Esophagus squamous epithelium (tissue), 5 donors: ENCODE measurements around the gene NUP210L. TPM values are rescaled to one million over a fixed set of nuclear protein-coding genes. Genes with fewer than 3 reads are reported as not detected.

Experiments used
- DNase-seq: peaks from one replicate; lab custom pipeline; 2025; lab: John Stamatoyannopoulos, UW
- H3K27ac ChIP-seq, 4 donors: fragments of 200-600 bp; sonication (generic); one replicate each; pipeline ENCODE4 v1.5.1; 2016 to 2019; ENCODE audit warnings: mild to moderate bottlenecking in 1 of 4
- H3K27me3 ChIP-seq, 4 donors: fragments of 200-600 bp; sonication (generic); 1 replicate in 3 of 4; 2 replicates in 1 of 4; pipeline versions ENCODE4 v1.5.1 to v1.6.0; 2017 to 2021; ENCODE audit warnings: antibody characterized with exemption in 1 of 4
- H3K36me3 ChIP-seq, 3 donors: fragments of 200-600 bp; sonication (generic); one replicate each; pipeline ENCODE4 v1.5.1; 2016 to 2019
- H3K4me1 ChIP-seq, 3 donors: fragments of 200-600 bp; sonication (generic); one replicate each; pipeline ENCODE4 v1.5.1; 2017 to 2019
- H3K4me3 ChIP-seq, 4 donors: fragments of 200-600 bp; sonication (generic); 1 replicate in 3 of 4; 2 replicates in 1 of 4; pipeline ENCODE4 v1.5.1; 2016 to 2019; ENCODE audit warnings: mild to moderate bottlenecking in 2 of 4, moderate library complexity in 1 of 4
- H3K9me3 ChIP-seq, 3 donors: fragments of 200-600 bp; sonication (generic); one replicate each; pipeline ENCODE4 v1.5.1; 2016 to 2019
- CTCF ChIP-seq, 6 experiments: fragments of 450-650 bp in 4 of 6; fragments of 200-600 bp in 2 of 6; sonication (generic) in 2 of 6; IDR thresholded peaks; one replicate each; pipeline ENCODE4 v1.5.1; 2016 to 2019; ENCODE audit warnings: antibody characterized with exemption in 6 of 6, mild to moderate bottlenecking in 4 of 6, moderate library complexity in 4 of 6
- POLR2A ChIP-seq, 4 donors: fragments of 450-650 bp; IDR thresholded peaks; one replicate each; pipeline ENCODE4 v1.6.1; 2017; ENCODE audit warnings: antibody characterized with exemption in 4 of 4, mild to moderate bottlenecking in 4 of 4, moderate library complexity in 3 of 4
- WGBS, 2 donors: methylation state at CpG; one replicate each; pipeline ENCODE4 v1.1.5; 2018; 5-methylcytosine and 5-hydroxymethylcytosine counted together
- intact Hi-C: fragments of 100-400 bp; cut with DNase I; formaldehyde crosslinking; loops from one replicate; pipeline ENCODE4 v1.15.0; 2022
- total RNA-seq, 4 donors: library from RNA; depleted of rRNA; stranded (reverse); fragments of >200 nt; gene quantifications; one replicate each; pipeline ENCODE4 v1.1.0, GENCODE V29; 2016
- donor health status: DM: yes; HTN: yes; CAD: no.

Gene NUP210L
- total RNA-seq, 4 donors from 2014 or later = 0.09 to 0.19 TPM; not detected in 2

- Histone ChIP-seq H3K9me3 (no peaks in the 10 kb centered on the region), H3K4me3 (no peak overlapping the region), H3K27ac (peak overlapping the region; percentile 2 to 99 (median 69)), H3K4me1 (peaks cover 41 to 79% (median 66%) of the 10 kb centered on the region in 3 donors), H3K36me3 (peaks cover 0 to 45% (median 10%) of the 10 kb centered on the region in 3 donors), H3K27me3 (no peaks in the 10 kb centered on the region)
- intact Hi-C loops = no loop called here
- TF ChIP-seq CTCF (IDR thresholded peaks at IDR 0.05) (no peak), POLR2A (IDR thresholded peaks at IDR 0.05) (no peak)
- DNase-seq = no peak
- 62 to 67% methylated on average over 8 to 9 of the region's 10 CpGs for WGBS, 2 donors
These were observed 24.3 kb upstream of the NUP210L start for GRCh38 chr1:154178911-154179811.

GRCh38 chr1:154178013-154178412 lies 23.1 kb upstream of the NUP210L start:
- Histone ChIP-seq H3K27me3 (no peaks in the 10 kb centered on the region), H3K9me3 (no peaks in the 10 kb centered on the region), H3K4me1 (peaks cover 41 to 71% (median 61%) of the 10 kb centered on the region in 3 donors), H3K36me3 (peaks cover 4 to 57% (median 16%) of the 10 kb centered on the region in 3 donors), H3K27ac (peak overlapping the region in 2 of 4 donors; percentile 97 to 99), H3K4me3 (no peak overlapping the region)
- DNase-seq = no peak
- intact Hi-C loops = no loop called here
- WGBS, 2 donors = 40 to 53% methylated on average over 2 of the region's 2 CpGs
- TF ChIP-seq POLR2A (IDR thresholded peaks at IDR 0.05) (no peak), CTCF (IDR thresholded peaks at IDR 0.05) (no peak)

- WGBS, 2 donors = 28 to 30% methylated on average over 2 of the region's 2 CpGs
These were observed 21.5 kb upstream of the NUP210L start for GRCh38 chr1:154176337-154176736.

GRCh38 chr1:154174654-154175053 lies 19.8 kb upstream of the NUP210L start:
- no peak for DNase-seq
- H3K4me3 ChIP-seq = no peak overlapping the region
- H3K27me3 ChIP-seq = no peaks in the 10 kb centered on the region
- no peak for TF ChIP-seq CTCF (IDR thresholded peaks at IDR 0.05)
- no peak for TF ChIP-seq POLR2A (IDR thresholded peaks at IDR 0.05)
- no peak overlapping the region for H3K27ac ChIP-seq
- intact Hi-C loops = no loop called here
- peaks cover 20 to 79% (median 48%) of the 10 kb centered on the region in 3 donors for H3K36me3 ChIP-seq
- WGBS, 2 donors = 76 to 93% methylated on average over 4 of the region's 4 CpGs
- H3K4me1 ChIP-seq = peaks cover 25 to 43% (median 40%) of the 10 kb centered on the region in 3 donors
- H3K9me3 ChIP-seq = no peaks in the 10 kb centered on the region

More at GRCh38 chr1:154176337-154176736, 21.5 kb upstream of the NUP210L start:
- Histone ChIP-seq H3K36me3 (peaks cover 8 to 73% (median 33%) of the 10 kb centered on the region in 3 donors), H3K9me3 (no peaks in the 10 kb centered on the region), H3K4me1 (peaks cover 36 to 60% (median 57%) of the 10 kb centered on the region in 3 donors), H3K27me3 (no peaks in the 10 kb centered on the region), H3K27ac (peak overlapping the region; percentile 29 to 60 (median 51)), H3K4me3 (no peak overlapping the region)
- DNase-seq = no peak
- intact Hi-C loops = no loop called here
- TF ChIP-seq CTCF (IDR thresholded peaks at IDR 0.05) (no peak), POLR2A (IDR thresholded peaks at IDR 0.05) (no peak)

GRCh38 chr1:154171880-154172279 lies 17.0 kb upstream of the NUP210L start:
- Histone ChIP-seq H3K27ac (no peak overlapping the region), H3K36me3 (peaks cover 24 to 94% (median 58%) of the 10 kb centered on the region in 3 donors), H3K4me1 (peaks cover 7 to 15% (median 13%) of the 10 kb centered on the region in 3 donors), H3K9me3 (no peaks in the 10 kb centered on the region), H3K4me3 (no peak overlapping the region), H3K27me3 (no peaks in the 10 kb centered on the region)
- 83 to 85% methylated on average over 5 of the region's 5 CpGs for WGBS, 2 donors
- no peak for DNase-seq
- TF ChIP-seq CTCF (IDR thresholded peaks at IDR 0.05) = no peak
- no peak for TF ChIP-seq POLR2A (IDR thresholded peaks at IDR 0.05)
- intact Hi-C loops = no loop called here
